GM10266 (cell line): Measurements from ENCODE around the gene FBXW12.

Experiments used
- DNase-seq: peaks from one replicate; pipeline ENCODE4 v3.0.0; 2012; ENCODE audit errors: extremely low spot score
- TF ChIP-seq, protein P1 (sequence below): IDR thresholded peaks from 2 replicates; pipeline ENCODE4 v1.5.1; 2012; ENCODE audit warnings: mild to moderate bottlenecking, low read depth; ENCODE audit not compliant: control insufficient read depth, insufficient read depth; ENCODE audit errors: missing control alignments

The FBXW12 gene

DNA sequence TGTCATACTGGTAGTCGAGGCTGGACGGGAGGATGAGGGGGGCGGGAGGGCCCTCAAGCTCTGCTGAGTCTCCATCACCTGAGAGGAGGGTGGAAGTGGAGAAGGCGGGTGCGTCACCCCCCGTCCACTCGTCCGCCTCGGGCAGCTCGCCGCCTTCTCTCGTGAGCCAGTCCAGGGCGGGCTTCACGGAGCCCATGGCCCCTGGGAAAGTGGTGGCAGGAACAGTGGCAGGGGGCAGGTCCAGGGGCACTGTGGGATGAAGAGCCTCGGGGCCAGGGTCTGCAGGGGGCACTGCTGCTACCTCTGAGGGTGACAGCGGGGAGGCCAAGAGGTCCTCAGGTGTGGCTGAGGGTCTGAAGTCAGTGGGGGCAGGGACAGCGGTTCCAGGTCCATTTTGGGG is 47.6 kb downstream of the FBXW12 start:
- DNase-seq = no peak
- TF ChIP-seq, protein P1, sequence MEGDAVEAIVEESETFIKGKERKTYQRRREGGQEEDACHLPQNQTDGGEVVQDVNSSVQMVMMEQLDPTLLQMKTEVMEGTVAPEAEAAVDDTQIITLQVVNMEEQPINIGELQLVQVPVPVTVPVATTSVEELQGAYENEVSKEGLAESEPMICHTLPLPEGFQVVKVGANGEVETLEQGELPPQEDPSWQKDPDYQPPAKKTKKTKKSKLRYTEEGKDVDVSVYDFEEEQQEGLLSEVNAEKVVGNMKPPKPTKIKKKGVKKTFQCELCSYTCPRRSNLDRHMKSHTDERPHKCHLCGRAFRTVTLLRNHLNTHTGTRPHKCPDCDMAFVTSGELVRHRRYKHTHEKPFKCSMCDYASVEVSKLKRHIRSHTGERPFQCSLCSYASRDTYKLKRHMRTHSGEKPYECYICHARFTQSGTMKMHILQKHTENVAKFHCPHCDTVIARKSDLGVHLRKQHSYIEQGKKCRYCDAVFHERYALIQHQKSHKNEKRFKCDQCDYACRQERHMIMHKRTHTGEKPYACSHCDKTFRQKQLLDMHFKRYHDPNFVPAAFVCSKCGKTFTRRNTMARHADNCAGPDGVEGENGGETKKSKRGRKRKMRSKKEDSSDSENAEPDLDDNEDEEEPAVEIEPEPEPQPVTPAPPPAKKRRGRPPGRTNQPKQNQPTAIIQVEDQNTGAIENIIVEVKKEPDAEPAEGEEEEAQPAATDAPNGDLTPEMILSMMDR = no peak

DNA sequence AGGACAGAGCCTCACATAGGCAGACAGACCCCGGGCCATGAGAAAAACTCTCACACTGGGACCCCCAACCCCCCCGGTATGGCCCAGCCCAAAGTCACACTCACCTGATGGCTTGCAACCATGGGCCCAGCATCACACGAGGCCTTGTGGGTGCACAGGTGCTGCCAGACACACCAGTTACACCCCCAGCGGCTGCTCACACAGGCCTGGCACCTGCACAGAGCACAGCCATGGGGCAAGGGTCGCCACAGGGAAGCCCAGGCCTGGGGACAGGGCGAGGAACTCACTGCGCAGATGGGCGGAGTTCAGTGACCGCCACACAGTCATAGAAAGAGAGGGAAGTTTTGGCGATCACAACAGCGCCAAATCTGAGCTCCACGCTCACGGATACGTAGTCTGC is 48.5 kb downstream of the FBXW12 start:
- DNase-seq = no peak
- TF ChIP-seq, protein P1 = no peak

DNA sequence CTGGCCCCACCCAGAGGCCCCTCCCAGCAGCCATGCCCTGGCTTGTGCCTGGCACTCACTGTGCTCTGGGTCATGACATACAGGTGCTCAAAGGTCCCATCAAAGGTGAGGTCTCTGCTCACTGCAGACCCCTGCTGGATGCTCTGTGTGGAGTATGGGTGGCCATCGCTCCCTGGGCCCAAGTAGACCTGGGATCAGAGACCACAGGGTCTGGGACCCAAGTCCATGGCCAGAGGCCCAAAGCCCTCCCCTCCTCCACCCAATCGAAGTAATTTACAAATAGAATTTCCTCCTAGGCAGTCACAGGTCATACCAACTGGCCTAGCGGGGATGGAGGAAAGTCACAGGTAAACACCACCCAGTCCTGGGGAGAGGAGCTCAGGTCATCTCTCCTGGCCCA is 50.3 kb downstream of the FBXW12 start:
- TF ChIP-seq, protein P1 = peak; percentile 23
- DNase-seq = no peak

DNA sequence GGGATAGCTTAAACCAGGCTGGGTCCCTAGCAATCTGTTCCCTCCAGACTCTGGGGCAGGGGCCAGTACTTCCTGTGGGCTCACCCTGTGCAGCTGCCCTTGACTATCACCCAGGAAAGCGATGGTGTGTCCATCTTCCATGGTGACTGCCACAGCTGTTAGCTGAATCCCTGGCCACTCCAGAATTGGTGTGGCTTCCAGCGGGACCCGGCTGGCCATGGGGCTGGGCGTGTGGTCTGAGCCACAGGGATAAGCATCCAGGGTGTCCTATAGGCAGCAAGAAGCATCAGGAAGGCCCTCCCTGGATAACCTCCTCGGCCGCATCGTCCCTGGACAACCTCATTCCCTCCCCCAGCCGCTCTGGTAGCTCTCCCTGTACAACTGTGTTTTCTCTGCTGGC is 50.7 kb downstream of the FBXW12 start:
- no peak for DNase-seq
- TF ChIP-seq, protein P1 = no peak

DNA sequence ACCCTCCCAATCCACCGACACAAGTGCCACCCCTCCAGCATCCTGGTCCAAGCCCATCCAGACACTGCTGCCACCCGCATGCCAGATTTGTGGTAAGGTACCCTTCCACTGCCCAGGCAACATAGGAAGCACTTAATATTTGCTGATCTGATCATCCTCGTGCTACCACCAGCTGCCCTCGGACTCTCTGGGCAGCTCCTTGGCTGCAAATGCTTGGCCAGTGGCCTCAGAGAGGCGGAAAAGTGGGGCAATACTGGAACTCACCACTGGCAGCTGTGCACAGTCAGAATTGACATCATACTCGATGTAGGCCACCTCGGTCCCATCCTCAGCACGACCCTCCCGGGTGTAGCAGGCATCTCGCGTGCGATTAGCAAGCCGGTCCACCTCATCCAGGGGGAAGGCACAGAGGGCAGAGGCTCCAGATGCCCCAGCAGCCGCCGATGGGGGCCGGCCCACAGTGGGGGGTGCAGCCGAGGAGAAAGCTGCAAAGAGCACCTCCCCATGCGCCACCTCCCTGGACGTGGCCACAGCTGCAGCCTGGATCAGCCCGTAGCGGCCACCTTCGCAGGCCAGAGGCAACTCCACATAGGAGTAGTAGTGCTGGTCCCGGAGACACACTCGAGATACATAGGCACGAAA is 51.3 kb downstream of the FBXW12 start:
- no peak for DNase-seq
- TF ChIP-seq, protein P1 = no peak

DNA sequence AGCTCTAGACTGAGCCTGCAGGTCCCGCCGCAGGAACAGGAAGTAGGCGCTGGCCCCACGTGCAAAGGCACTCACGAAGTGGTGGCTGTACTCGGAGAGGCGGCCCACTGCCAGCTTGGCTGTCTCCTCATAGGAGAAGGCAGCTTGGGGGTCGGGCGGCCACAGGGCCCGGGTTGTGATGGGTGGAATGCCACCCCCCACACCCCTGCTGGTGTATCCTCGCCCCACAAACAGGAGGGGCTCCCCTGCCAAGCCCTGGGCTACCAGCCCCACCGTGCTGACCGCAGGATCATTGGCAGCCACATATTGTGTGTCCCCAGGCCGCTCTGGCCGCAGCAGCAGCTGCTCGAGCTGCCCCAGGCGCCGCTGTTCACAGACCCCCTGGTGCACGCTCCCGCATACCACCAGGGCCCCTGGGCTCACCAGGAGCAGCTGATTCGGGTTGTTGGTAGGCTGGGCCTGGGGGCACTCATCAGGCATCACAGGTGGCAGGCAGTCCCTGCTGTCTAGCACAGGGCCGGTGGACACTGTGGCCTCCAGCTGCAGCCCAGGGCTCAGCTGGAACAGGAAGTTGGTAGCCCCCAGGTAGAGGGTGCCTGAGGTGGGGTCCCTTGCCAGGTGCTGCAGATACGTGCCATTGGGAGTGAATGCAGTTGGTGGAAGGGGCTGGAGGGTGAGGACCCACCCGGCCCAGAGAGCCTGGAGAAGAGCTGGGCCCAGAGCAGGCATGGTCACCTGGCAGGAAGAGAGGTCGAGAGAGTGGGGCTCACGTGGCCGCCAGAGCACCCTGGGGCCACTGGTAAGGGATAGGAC is 52.1 kb downstream of the FBXW12 start:
- no peak for DNase-seq

More for the DNA sequence above, 52.1 kb downstream of the FBXW12 start:
- TF ChIP-seq, protein P1 = no peak
